Stimulated activated CD8-positive, alpha-beta memory T cell treated with anti-CD3 and anti-CD28 coated beads, Interleukin-7, amount 100 ng/mL, for 4 hours (primary cell): Measurements from ENCODE around the gene PPT1.
"Not testable (repeated sequence)": the region's sequence is repeated elsewhere in the genome, so short reads cannot be mapped to it uniquely, and the experiment has no call there.

Experiments used
- DNase-seq, 2 donors: peaks; one replicate each; pipeline ENCODE4 v3.0.0-alpha.2; 2020; ENCODE audit warnings: low read depth in 2 of 2

The PPT1 gene

DNA sequence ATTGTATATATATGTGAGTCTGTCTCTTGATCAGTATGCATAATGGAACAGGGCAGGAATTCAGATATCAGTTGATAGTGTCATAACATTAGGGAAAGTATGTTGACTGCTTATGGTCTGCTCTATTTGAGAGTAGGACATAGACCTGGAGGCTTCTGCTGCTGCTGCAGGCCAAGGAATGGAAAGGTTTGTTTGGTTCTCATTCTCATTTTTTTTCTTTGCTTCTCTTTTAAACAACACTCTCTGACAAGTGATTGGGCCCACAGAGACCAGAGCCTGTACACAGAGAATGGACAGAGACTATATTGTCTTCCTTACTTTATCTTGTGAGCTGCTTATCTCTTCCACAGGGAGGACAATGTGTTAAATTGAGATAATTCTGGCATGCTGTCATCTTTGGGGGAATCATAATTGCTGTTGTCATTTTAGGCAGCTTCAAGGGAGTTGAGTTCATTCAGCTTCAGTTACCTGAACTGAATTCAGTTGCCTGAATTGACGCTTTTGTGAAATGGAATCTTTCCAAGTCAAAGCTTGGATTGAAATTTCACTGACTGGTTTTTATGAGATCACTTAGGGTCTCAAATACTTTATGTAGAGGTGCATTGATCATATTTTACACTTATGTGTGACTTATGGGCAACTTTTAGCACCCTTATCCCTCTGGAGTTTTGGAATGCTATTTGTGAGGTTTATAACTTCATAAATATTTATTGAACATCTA, 39.6 kb downstream of the PPT1 start:
- no peak for DNase-seq

DNA sequence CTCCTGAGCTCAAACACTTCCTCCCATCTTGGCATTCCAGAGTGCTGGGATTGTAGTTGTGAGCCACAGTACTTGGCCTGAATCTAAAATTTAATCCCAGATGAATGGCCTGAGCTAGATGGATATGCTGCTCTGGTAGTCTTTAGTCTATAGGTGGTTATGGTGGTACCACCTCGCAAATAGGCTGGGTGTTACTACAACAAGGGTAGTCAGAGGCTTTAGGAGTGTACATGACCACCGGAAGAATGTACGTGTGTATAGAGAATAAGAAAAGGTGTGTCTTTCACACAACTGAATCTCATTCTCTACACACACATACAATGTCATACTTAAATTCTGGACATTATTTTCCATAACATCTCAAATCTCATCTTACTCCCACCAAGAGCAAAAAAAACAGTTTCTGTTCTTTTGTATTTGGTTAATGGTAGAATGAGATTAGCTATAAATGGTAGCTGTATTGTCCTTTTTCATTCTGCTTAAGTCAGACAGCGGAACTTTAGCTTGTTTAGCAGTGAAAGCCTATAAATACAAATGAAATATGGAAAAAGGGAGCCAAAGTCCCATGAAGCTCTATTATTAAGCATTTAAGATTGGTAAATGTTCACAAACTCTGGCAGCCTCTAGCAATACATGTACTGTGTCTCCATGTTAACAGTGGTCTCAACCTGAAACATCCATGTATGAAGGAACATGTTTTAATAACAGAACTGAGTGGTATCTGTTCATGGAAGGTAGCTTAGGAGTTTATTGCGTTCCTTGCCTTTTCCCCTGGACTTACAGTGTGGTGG, 40.3 kb downstream of the PPT1 start:
- DNase-seq: no peak

DNA sequence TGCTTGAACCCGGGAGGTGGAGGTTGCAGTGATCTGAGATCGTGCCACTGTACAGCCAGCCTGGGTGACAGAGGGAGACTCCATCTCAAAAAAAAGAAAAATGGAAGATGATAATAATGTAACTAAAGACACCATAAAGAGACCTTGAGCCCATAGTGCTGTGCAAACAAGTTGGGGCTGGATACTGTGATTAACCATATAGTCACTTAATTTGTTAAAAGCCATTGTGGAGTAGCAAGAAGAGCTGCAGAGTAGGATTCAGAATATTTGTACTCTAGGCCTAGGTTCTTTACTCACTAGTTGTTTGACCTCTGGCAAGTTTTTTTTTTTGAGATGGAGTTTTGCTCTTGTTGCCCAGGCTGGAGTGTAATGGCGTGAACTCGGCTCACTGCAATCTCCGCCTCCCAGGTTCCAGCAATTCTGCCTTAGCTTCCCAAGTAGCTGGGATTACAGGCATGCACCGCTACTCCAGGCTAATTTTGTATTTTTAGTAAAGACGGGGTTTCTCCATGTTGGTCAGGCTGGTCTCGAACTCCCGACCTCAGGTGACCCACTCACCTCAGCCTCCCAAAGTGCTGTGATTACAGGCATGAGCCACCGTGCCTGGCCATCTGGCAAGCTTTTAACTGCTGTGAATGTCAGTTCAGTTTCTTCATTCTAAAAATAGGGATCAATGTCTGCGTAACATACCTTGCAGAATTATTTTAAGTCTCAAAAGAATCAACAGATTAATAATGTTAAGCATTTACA, 43.7 kb downstream of the PPT1 start:
- DNase-seq: no peak

DNA sequence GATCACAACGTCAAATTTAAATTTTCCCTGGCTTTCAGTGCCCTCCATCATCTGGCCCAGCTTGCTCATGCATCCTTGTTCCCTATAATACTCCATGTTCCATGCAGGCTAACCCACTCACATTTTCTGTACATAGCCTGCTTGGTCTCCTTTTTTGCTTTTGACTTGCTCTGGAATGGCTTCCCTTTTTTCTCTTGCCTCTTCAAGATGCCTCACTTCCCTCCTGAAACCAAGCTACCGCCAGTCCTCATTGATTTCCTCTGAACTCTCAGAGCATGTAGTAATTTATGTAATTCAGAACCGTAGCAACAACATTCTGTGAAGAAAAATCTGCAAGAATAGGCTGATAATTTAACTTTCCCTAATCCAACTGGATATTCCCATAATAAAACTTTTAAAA, 46.2 kb downstream of the PPT1 start:
- no peak for DNase-seq

DNA sequence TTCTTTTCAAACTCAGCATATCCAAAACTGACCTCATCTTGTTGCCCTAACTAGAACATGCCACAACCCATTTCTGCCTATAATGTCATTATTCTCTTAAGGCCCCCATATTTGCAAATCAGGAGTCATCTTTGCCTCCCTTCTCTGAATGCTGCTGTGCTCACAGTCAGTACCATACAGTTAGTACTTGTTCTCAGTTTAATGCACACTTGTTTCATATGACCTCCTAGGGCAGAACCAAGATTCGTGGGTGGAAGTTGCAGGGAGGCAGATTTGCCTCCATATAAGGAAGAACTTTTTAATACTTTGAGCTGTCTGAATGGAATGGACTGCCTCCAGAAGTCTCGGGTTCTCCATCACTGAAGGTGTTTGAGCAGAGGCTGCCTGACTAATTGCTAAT, 47.3 kb downstream of the PPT1 start:
- no peak for DNase-seq

DNA sequence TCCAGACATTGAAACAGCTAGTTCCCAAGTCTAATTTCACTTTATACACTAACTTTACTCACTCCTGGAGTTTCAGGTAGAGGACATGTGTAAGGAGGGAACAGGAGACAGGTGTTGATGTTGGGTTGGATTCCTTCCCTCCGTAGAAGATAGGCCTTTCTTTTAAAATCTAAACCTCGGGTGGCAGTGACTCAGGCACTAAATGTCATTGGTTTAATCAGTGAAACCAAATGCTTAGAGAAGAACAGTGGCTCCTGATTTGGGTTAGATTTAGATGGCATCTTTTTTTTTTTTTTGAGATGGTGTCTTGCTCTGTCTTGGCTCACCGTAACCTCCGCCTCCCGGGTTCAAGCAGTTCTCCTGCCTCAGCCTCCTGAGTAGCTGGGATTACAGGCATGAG, 49.3 kb downstream of the PPT1 start:
- no peak for DNase-seq

DNA sequence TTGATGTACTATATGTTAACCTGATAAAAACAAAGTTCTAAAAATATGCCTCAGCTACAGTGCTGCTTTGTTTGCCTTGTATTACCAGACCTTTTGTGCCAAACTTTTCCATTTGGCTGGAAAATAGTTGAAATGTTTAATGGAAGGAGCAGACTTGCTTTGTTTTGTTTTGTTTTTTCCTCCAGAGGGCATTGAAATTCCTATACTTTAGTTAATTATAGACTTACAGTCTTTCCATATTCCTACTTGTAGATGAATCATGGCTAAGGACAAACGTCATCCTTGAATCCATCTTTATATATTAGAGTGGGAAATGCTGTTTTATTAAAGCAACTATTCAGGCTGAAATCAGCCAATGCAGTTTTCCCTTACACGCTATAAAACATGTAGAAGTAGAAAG, 49.8 kb downstream of the PPT1 start:
- DNase-seq: no peak

DNA sequence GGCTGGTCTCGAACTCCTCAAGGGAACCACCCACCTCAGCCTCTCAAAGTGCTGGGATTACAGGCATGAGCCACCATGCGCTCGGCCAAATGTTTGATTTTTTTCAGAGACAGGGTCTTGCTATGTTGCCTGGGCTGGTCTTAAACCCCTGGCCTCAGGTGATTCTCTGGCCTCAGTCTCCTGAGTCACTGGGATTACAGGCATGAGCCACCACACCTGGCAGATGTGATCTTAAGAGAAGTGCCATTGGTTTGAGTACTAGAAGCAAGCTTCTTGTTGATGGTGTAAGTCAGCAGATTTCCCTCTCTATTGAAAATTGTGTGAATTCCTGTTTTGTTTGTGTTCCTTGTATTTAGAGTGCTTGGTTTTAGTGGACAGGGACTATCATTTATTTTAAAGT, 51.3 kb downstream of the PPT1 start:
- no peak for DNase-seq

DNA sequence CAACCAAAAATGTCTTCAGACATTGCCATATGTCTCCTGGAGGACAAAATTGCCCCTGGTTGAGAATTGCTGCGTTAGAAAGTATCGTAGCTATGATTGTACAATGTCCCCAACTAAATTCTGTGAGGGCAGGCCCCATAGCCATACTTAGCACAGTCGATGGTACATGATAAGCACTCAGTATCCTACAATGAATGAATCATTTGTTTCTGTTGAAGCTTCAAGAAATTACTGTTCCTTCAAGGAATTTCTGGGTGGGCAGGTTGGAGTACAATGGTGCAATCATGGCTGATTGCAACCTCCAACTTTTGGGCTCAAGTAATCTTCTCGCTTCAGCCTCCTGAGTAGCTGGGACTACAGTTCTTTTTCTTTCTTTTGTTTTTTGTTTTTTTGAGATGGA, 51.9 kb downstream of the PPT1 start:
- no peak for DNase-seq

DNA sequence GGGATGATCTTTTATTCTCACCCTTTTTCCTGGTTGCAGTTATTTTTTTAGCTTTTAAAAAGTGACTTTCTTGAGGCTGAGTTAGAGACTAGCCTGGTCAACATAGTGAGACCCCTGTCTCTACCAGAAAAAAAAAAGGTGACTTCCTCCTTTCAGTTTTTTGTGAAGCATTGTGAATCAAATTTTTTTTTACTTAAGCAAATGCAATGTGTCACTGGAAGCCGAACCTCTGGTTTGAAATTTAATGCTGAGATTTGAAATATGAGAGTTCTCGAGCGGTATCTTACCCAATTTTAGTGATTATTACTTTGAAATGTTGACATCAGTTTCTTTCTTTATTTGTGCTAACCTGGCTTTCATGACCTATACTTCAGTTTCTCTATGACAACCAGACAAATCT, 52.9 kb downstream of the PPT1 start:
- no peak for DNase-seq

DNA sequence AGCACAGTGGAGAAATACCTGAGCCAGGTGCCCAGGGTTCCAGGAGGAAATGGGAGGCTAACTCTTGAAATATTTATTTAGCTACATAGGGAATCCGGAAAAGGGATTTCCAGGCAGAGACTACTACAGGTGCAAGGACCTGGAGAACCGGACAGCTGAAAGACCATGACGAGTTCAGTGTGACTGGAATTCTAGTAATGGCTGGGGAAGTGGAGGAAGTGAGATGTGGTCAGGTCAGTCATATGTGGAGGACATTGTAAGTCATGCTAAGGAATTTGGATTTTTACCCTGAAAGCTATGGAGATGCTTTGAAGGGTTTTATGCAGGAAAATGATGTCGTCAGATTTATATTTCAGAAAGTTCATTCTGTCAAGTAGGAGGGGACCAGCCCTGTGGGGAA, 54.7 kb downstream of the PPT1 start:
- no peak for DNase-seq

DNA sequence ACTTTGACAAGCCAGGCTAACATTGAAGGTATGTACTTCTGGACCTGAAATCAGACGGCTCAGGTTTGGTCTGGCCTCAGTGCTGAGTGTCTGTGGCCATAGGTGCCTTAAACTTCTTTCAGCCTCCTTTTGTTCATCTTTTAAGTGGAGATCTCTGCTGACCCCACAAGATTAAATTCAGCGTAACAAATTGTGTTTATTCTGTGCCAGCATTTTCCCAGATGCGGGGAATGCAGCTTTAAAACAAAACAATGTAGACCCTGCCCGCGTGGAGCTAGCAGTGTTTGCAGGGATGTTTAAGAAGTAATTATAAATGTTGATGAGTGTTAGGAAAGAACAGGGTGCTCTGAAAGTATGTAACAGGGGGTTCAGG, 55.6 kb downstream of the PPT1 start:
- no peak for DNase-seq

DNA sequence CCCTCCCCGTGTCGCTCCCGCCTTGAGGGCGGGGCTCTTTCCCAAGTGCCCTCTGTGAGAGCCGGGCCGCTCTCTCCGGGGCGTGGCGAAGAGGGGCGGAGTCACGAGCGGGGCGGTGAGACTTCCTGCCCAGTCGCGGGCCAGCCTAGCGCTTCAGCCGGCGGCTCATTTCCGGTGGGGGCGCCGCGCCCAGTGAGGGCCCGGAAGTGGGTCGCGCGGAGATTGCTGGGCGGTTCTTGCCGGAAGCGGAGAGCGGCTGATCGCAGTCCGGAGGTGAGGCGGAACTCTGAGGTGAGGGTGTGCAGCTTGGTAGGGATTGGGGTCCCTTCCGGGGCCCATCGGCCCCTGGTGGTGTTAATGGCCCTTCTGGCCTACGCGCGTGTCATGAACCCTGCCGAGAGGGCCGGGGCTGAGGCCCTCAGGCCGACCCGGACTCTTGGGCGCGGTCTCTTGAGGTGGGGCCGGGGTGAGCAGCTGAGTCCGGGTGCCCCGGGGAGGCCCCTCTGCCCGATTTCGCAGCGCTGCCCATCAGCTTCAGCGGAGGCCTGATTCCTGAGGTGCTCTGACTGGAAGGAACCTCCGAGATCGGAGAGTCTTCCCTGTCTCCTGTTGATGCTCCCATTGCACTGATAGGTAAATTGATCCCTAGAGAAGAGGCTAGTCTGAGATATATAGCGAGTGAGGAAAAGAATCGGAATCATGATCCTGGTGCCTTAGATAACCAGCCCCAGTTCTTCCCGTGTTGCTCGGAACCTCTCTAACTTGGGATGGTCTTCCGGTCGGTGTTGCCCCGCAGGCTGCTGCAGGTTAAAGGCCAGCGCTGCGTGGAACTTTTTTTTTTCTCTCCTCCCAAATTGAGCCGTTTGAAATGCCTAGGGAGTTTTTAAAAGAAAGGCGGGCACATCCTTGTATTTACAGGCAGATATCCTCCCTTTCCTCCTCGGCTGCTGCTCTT, 56.3 kb downstream of the PPT1 start, which contains the start of gene CAP1:
Gene CAP1, plus strand, starts transcription at position 219 of the 955 bp plus-strand sequence. CDS start 18,618 bp downstream, outside the sequence.
- peak; percentile 99 to 100 for DNase-seq

DNA sequence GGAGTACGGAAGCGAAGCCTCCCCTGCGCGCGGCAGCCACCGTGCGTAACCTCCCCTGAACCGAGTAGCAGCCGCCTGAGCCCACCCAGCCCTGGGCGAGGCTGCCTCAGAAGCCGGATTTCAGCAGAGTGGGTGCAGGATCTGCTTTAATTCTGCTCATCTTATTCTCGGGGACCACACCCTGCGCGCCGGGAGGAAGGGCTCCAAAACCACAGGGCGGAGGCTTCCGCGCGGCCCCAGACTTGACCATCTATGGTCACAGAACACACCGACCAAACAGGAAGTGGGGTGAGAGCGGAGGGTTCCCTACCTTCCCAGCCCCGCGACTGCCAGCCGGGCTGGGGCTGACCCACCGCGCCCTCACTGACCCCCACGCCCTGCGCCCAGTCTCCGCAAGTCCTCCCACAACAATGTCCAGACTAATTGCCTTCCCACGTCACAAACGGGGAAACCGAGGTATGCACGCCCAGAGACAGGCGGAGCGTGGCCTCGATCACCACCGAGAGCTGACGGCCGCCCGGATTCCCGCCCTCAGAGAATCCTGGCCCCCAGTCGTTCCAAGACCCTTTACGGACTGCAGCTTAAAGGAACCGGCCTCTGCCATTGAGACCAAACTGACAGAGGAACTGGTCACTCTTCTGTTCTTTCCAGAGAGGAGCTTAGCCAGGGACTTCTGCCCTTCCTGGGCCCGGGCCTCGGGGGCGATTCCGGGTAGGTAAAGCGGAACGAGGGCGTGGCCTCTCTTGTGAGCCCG, 57.1 kb downstream of the PPT1 start:
- DNase-seq: peak; percentile 50 to 61

DNA sequence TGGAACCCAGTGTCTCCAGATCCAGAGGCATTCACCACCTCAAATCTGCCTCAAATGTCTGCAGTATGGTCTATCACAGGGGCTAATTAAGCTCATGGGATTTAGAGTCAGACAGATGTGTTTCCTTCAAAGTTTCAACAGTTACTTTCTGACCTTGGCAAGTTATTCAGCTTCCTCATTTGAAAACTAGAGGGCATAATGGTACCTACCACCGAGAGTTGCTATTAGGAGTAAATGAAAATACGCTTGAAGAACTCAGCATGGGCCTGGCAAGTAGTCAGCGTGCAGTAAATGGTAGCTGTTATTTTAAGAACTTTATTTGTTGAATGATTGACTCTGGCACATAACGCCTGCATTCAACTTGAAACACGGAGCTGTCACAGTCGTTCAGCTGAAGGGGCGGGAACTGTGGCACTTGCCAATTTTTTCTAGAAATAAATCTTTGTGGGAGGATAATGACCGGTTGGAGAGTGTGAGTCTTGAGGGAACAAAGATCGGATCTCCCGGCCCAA, 57.8 kb downstream of the PPT1 start:
- no peak for DNase-seq

DNA sequence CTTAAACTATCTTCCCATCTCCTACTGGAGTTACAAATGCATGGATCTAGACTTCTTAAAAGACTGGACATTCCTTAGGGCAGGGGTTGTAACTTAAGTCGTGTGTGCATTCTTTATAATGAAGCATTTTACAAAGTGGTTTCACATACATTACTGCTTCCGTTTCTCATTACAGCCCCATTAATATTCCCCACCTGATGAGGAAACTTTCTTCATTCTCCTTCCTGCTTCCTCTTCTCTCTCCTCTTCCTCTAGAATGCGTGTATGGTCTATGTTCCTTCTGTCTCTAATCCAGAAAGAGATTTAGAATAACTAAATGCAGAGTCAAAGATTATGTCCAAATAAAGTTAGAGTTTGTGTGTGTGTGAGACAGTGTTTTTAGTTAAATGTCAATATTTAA, 58.4 kb downstream of the PPT1 start:
- DNase-seq: no peak

DNA sequence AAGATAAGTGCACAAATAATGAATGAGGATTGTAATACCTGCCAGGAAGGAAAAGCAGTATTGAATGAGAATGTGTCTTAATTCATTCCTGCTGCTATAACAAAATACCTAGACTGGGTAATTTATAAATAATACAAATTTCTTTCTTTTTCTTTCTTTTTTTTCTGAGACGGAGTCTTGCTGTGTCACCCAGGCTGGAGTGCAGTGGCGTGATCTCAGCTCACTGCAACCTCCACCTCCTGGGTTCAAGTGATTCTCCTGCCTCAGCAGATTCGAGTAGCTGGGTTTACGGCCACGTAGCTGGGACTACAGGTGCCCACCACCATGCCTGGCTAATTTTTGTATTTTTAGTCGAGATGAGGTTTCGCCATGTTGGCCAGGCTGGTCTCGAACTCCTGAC, 59.8 kb downstream of the PPT1 start:
- DNase-seq: not testable (repeated sequence)

DNA sequence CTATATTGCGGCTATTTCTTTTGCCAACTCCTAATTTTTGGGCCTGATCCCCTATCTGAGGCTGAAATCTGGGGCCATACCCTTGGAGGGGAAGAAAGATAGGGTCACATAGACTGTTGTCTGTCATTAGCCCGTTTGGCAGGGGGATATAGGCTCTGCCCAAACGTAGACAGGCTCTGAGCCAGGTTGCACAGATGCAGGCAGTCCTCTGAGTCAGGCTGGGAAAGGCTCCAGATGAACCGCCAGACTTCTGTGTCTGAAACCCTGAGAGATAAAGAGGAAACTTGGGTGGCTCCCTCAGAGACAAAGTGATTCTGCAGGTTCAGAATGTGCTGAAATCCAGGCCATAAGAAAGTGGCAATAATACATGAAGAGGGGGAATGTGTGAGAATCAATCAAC, 60.5 kb downstream of the PPT1 start:
- no peak for DNase-seq

DNA sequence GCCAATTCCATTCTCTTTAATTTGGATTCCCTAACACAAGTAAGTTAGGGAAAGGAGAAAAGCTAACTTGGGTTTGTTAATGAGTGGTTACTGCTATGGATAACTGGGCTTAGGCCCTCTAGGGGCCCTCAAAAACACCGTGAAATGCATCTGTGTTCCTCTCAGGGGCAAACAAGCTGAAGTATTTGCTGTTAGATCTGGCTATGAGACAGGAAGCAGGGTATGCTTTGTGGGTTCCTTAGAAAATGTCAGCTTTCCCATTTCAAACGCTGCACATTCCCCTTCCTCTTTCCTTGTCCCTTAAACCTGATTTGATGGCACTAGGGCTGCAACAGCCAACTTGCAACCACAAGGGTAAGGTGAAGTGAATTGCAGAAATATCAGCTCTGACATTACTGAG, 62.2 kb downstream of the PPT1 start:
- no peak for DNase-seq

DNA sequence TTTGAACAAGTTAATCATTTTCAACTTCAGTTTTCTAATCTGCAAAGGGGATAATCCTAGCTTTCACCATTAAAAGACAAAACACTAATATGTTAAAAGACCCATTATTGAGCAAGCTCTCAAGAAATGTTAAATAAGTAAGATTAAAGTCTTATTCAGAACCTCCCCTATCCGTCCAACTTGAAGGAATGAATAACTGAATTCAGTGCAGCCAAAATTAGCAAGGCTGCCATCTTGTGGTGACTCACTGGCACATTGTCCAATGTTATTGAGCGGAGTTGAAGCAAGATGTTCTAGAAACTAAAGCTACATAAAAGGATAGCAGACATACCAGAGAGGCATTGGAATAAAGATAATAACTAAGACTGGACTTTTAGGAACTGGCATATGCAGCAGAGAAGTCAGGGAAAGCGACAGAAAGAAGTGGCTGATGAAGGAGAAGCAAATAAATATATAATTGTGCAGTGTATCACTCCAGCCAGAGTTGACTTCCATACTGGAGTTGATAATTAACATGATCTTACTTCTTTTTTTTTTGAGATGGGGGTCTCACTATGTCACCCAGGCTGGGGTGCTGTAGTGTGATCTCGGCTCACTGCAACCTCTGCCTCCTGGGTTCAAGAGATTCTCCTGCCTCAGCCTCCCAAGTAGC, 64.7 kb downstream of the PPT1 start:
- peak in 1 of 2 donors; percentile 37 for DNase-seq
